Activated CD4-positive, alpha-beta T cell treated with anti-CD3 and anti-CD28 coated beads, Interleukin-2, amount 50 U/mL, for 1 hour (primary cell): ENCODE data around the gene TMOD4.
"Not testable (repeated sequence)": the region's sequence is repeated elsewhere in the genome, so short reads cannot be mapped to it uniquely, and the experiment has no call there.

Experiments used
- DNase-seq: peaks from one replicate; pipeline ENCODE4 v3.0.0-alpha.2; 2020

The TMOD4 gene

DNA sequence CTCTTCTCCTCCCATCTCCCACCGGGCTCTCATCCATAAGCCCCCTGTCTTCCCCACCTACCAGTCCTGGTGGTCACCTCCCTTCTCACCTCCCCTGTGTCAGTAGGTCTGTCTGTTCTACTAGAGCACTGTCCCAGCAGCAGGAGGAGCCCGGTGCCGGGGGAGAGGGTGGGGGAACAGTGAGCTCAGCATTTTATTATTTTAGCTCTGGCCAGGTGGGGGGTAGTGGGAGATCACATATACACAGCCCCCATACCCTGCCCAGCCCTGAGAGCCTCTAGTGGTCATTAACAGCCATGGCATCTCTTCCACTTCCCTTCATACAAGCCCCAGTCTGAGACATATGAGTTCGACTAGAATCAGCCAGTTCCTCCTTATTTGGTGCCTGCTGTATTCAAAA lies at the start of gene TMOD4:
Gene TMOD4 (minus strand): TSS at position 119 of the 400 bp plus-strand sequence. CDS start 1,106 bp downstream, outside the sequence.
- DNase-seq = no peak

DNA sequence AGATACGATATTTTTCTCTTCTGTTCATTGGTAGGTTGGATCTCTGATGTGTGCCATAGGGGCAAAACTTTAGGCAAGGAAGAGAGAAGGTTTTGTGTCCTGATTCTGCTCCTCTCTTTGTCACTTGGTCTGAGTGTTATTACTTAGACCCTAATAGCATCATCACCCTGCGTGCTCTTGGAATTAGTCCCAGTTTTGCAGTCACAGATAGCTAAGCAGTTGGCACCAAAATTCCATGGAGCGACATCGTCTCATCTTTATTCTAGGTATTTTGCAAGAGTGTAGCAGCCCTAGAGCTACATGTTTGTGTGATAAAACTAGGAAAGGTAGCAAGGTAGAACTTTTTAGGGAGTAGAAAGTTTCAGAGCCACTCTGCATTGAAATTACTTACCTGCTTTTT lies 46.3 kb upstream of the TMOD4 start:
- no peak for DNase-seq

GRCh38 chr1:151221616-151222015 lies 45.8 kb upstream of the TMOD4 start:
- no peak for DNase-seq

GRCh38 chr1:151213560-151213959 lies 37.8 kb upstream of the TMOD4 start:
- DNase-seq = no peak

- no peak for DNase-seq
Measured at GRCh38 chr1:151211972-151212705, 36.4 kb upstream of the TMOD4 start.

GRCh38 chr1:151210830-151211229 lies 35.0 kb upstream of the TMOD4 start:
- no peak for DNase-seq

GRCh38 chr1:151205381-151205965 lies 29.7 kb upstream of the TMOD4 start:
- DNase-seq = not testable (repeated sequence)

- DNase-seq = no peak
Measured at GRCh38 chr1:151199873-151200581, 24.2 kb upstream of the TMOD4 start.

GRCh38 chr1:151198254-151199127 lies 22.7 kb upstream of the TMOD4 start, which contains the start of gene PIP5K1A:
Gene PIP5K1A (plus strand): TSS chr1:151198552. CDS start chr1:151198997, 445 bp downstream.
- peak; percentile 99 for DNase-seq

DNA sequence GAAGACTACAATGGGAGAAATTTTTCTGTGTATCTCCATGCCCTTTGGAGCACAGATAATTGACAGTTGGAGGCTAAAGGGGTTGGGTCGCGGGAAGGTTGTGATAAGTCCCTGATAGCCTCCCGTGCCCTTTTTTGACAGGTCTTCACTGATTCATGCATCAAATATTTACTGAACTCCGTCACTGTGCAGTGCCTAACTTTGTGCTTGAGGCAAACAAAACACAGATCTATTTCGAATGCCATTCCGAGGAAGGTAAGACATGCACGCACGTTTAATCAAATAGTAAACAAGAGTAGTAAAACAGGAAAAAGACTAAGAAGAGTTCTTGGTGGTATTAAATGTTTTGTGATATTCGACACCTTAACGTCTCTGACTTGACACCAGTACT lies 22.1 kb upstream of the TMOD4 start:
- no peak for DNase-seq

DNA sequence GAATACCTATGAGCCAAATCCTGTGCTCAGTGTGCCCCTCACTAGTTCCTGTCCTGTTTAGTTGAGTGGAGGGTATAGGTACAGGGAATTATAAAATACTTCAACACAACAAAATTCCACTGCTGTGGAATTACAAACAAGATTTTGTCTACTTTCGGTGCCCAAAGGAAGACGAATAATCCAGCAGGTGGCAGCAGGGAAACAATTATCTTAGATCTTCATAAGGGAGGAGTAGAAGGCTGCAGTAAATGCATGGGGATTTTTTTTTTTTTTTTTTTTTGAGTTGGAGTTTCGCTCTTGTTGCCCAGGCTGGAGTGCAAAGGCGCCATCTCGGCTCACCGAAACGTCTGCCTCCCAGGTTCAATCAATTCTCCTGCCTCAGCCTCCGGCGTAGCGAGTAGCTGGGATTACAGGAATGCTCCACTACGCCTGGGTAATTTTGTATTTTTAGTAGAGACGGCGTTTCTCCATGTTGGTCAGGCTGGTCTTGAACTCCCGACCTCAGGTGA lies 20.6 kb upstream of the TMOD4 start:
- peak; percentile 49 for DNase-seq

DNA sequence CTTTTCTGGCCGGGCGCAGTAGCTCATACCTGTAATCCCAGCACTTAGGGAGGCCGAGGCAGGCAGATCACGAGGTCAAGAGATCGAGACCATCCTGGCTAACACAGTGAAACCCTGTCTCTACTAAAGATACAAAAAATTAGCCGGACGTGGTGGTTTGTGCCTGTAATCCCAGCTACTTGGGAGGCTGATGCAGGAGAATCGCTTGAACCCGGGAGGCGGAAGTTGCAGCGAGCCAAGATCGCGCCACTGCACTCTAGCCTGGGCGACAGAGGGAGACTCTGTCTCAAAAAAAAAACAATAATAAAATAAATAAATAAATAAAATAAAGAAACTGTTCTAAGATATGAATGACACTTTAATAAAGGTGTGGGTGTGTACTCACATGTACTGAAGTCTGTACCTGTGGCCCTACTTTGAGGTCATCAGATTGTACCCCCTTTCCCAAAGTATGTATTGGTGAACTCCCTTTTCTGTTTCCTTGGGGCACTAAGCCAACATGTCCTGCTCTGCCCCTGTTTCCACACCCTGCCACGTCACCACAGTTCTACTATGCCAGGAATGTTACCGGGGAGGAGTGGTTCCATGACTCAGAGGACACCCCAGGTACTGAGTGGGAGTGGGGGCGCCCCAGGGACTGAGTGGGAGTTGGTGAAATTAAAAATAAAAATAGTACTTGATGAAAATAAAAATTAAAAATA lies 19.3 kb upstream of the TMOD4 start:
- DNase-seq = not testable (repeated sequence)

DNA sequence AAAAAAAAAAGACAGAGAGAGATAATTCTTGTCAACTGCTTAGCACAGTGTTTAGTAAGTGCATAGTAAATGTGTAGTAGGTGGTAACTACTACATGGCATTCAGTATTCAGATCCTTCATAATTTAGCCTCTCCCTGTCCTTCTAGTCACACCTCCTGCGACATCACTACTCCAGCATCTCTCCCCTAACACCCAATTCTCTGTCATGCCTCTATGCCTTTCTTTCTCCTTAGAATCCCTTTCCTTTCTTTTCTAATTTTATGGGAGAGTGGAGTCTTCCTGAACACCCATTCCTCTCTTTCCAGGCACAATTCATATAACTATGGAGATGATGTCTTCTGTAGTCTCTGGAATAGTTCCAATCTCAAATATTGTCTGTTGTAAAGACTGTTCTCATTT lies 18.1 kb upstream of the TMOD4 start:
- no peak for DNase-seq

GRCh38 chr1:151193304-151193703 lies 17.5 kb upstream of the TMOD4 start:
- no peak for DNase-seq

GRCh38 chr1:151192047-151192446 lies 16.3 kb upstream of the TMOD4 start:
- no peak for DNase-seq

DNA sequence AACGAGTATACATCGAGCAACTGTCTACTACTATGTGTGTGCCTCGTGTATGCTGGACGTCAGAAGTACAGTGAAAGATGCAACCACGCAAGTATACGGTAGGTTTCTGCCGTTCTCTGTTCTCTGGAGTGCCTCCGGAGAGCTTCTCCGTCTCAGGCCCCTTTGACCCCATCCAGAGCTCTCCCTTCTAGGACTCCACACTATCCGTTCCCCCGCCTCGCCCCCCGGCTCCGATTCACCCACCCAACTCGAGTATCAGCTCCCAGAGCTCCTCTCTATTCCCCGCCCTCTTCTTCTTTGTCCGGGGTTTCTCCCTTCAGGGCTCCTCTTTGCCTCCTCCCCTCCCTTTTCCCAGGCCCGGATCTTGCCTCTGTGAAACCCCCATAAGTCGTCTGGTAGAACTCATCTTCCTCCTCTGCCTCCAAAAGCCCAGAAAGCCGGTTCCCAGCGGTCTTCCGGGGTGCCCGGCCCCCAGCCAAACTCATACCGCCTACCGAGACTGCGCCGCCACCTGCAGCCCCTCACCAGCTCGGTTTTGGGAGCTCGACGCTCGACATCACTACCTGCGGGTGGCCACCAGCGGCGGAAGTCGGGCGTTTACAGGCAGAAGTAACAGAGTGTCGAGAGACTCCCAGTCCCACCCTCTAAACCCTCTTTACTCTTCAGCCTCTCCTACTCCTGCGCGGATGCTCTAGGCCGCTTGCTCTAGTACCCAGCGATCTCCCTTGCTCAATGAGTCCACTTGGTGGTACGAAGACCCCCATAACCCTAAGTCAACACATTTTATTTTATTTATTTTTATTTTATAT lies 14.1 kb upstream of the TMOD4 start, which contains the start of gene VPS72:
Gene VPS72 (minus strand): TSS at position 561 of the 809 bp plus-strand sequence. CDS start 76 bp downstream, at position 485.
- peak; percentile 80 for DNase-seq

DNA sequence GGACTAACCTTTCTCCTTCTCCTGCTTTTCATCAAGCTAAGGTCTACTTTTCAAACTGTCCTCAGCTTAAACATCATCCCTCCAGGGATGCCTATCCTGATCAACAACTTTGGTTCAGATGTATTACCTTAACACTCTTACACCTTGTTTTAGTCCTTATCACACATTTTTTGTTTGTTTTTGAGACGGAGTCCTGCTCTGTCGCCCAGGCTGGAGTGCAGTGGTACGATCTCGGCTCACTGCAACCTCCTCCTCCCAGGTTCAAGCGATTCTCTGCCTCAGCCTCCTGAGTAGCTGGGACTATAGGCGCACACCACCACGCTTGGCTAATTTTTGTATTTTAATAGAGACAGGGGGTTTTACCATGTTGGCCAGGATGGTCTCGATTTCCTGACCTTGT lies 12.9 kb upstream of the TMOD4 start:
- DNase-seq = not testable (repeated sequence)

DNA sequence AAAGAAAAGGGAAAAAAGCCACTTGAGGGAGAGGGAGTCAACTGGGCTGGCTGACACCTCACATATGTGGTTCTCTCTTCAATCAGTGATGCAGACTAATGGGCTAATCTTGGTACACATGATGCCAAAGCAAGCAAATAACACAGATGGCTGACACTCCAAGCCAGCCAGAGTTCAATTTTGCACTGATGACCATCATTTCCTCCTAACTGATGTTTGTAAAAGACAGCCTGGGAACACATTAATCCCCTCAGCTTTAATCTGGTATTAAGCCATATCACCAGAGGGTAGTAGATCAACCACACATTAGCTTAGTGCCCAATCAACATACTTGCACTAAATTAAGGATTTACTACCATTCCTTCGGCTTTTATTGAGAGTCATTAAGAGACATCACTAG lies 11.4 kb upstream of the TMOD4 start:
- DNase-seq = no peak

- DNase-seq = no peak
Measured at GRCh38 chr1:151184211-151184610, 8.4 kb upstream of the TMOD4 start.

GRCh38 chr1:151176514-151177045 lies 799 bp upstream of the TMOD4 start:
- no peak for DNase-seq
